ENCODE results near the gene DRAM1. TPM values are rescaled to one million over a fixed set of nuclear protein-coding genes. Genes with fewer than 3 reads are reported as not detected.
A peak's percentile ranks its signal among the peaks of the same experiment; 100 is the strongest.

The DRAM1 gene
- total and polyA plus RNA-seq, 2 of the 4 experiments (the other 2 are of a cell fraction): 20.0 to 27.2 TPM

DNA sequence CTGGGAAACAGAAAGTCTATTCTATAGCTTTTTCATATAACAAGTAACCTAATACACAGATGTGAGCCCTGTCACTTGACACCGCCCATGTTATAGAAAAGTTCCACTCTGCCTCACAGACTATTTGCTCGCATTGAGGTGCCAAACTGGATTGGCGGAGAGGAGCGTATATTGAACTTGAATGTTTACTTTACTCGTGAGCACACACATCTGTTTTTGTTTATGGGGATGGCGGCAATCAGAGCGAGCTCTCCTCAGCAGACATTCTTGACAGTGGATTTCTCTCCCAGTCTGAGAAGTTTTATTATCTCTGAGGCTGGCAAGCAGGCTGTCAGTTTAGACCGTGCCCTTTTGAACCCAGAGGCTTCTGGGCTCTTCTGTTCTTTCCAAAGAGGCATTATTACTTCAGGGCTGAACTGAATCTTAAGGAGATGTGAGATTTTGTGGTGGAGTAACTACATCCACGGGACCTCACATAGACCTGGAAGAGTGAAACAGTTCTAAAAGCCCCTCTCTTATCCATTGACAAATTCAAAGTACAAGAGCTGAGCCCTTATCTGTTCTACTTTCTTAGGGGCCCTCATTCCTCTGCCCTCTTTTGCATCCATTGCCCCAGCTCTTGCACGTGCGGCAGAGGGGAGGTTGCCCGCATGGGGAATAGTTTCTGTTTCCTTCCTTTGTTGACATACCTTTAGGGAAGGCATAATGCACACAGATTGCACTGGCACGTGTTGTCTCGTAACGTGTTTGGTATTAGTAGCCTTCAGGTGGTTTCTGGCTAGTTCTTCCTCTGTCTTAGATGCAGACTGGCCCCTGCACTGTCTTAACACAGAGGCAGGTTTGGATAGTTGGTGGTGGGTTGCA is 68.2 kb downstream of the DRAM1 start:
- H3K9me1 ChIP-seq (ENCODE audit: insufficient read depth, low read length): peaks cover 3% of the 10 kb centered on the region; the same call in 1 of the 2 replicates
- in situ Hi-C loops (cut with MboI; ENCODE audit: low sequenced_read_pairs): loop anchor here (25.0 kb wide), 1 partner anchor 542 kb away; the partner anchor contains the start of gene IGF1
- peak overlapping the region; percentile 62 for H2AFZ ChIP-seq (replicated peaks; ENCODE audit: low read length, poor library complexity)
- H3K27ac ChIP-seq (ENCODE audit: insufficient read depth, low read length): no peak overlapping the region
- H3K4ac ChIP-seq (ENCODE audit: low read depth, low read length): no peak overlapping the region
- ATAC-seq (ENCODE audit: low read depth) (peak; percentile 68), DNase-seq (peak; percentile 49)
- TF ChIP-seq SMC3 (IDR thresholded peaks at IDR 0.05; ENCODE audit: low read depth, low read length): no peak
- no peak for TF ChIP-seq RFX5 (IDR thresholded peaks at IDR 0.05; ENCODE audit: low read depth, low read length)
- no peak for TF ChIP-seq CEBPB (IDR thresholded peaks at IDR 0.05; ENCODE audit: low read depth, low read length)
- no peak for TF ChIP-seq MAFK (IDR thresholded peaks at IDR 0.05; ENCODE audit: low read depth, low read length)
- no peak for TF ChIP-seq FOS (IDR thresholded peaks at IDR 0.05; ENCODE audit: low read depth, low read length)
- H4K8ac ChIP-seq (ENCODE audit: low read depth in 2 of 2, low read length in 2 of 2): no peak overlapping the region
- ChIA-PET CTCF (no interaction called here), POLR2A (ENCODE audit: unreplicated experiment) (no interaction called here)
- H2AK5ac ChIP-seq (ENCODE audit: low read depth, low read length): no peak overlapping the region
- H3K9me3 ChIP-seq (ENCODE audit: control insufficient read depth, insufficient read depth, low read length): no peaks in the 10 kb centered on the region
- peak overlapping the region; percentile 3; the same call in 1 of the 2 replicates for H3K14ac ChIP-seq (replicated peaks; ENCODE audit: low read depth, low read length)
- H3K4me3 ChIP-seq (ENCODE audit: insufficient read depth, low read depth, low read length): no peak overlapping the region
- no peak overlapping the region for H3K23ac ChIP-seq (ENCODE audit: low read depth, low read length)
- no peak overlapping the region for H3K56ac ChIP-seq (ENCODE audit: extremely low read depth, insufficient read depth, low read length)
- H3K9ac ChIP-seq (ENCODE audit: low read depth, low read length): no peak overlapping the region
- dilution Hi-C loops (cut with HindIII; ENCODE audit: low sequenced_read_pairs, unreplicated experiment): no loop called here
- no peak overlapping the region for H4K91ac ChIP-seq (ENCODE audit: insufficient read depth, low read depth, low read length)
- peaks cover 5% of the 10 kb centered on the region; the same call in 1 of the 2 replicates for H3K4me1 ChIP-seq (ENCODE audit: control insufficient read depth, insufficient read depth, low read length)
- H3K18ac ChIP-seq (ENCODE audit: low read depth, low read length): peak overlapping the region; percentile 2; the same call in 1 of the 2 replicates
- H3K79me1 ChIP-seq (ENCODE audit: low read depth in 1 of 2, low read length in 2 of 2): no peaks in the 10 kb centered on the region
- no peaks in the 10 kb centered on the region for H3K27me3 ChIP-seq (ENCODE audit: control insufficient read depth, insufficient read depth, low read length)
- no CpG with 5 or more reads among the region's 15 CpGs for WGBS, 2 experiments (ENCODE audit: extremely low coverage in 2 of 2, insufficient read length in 1 of 2)
- no peak overlapping the region for H2AK9ac ChIP-seq (replicated peaks; ENCODE audit: low read depth, low read length, poor library complexity)
- H2BK15ac ChIP-seq (ENCODE audit: low read depth, low read length): no peak overlapping the region
- BruUV-seq (replicated peaks): no TSS peak
- peak overlapping the region; percentile 2; the same call in 1 of the 2 replicates for H3K4me2 ChIP-seq (ENCODE audit: low read depth, low read length)
- H2BK5ac ChIP-seq (ENCODE audit: low read depth, low read length, poor library complexity, severe bottlenecking): no peak overlapping the region
- no peak overlapping the region; the same call in 1 of the 2 replicates for H2BK20ac ChIP-seq (ENCODE audit: low read depth, low read length)
- no peaks in the 10 kb centered on the region for H4K20me1 ChIP-seq (ENCODE audit: insufficient read depth, low read length)
- no peak overlapping the region for H2BK120ac ChIP-seq (ENCODE audit: low read depth, low read length)
- intact Hi-C loops (cut with micrococcal nuclease): no loop called here
- H4K5ac ChIP-seq (ENCODE audit: low read depth, low read length): no peak overlapping the region; the same call in 1 of the 2 replicates
- no peaks in the 10 kb centered on the region for H3K36me3 ChIP-seq (ENCODE audit: control insufficient read depth, insufficient read depth, low read length)

Data from IMR-90 (cell line).